GM20431 (cell line): ENCODE results near the gene TBX1.

Source experiments
- in situ Hi-C: fragments of 300-500 bp; cut with MseI, MboI; formaldehyde crosslinking; loops from one replicate; pipeline ENCODE4 v1.15.0; 2020; ENCODE audit warnings: low sequenced_read_pairs; ENCODE audit not compliant: unreplicated experiment

TBX1 gene

GRCh38 chr22:19762568-19763457 is 2.2 kb downstream of the TBX1 start:
- in situ Hi-C loops: no loop called here

- in situ Hi-C loops: no loop called here
Observed at GRCh38 chr22:19763458-19764298, 3.1 kb downstream of the TBX1 start.

- in situ Hi-C loops: no loop called here
Observed at GRCh38 chr22:19764299-19764593, 3.7 kb downstream of the TBX1 start.

- in situ Hi-C loops: no loop called here
Observed at GRCh38 chr22:19764636-19765476, 4.3 kb downstream of the TBX1 start.

GRCh38 chr22:19765477-19766239 is 5.1 kb downstream of the TBX1 start:
- in situ Hi-C loops: no loop called here

- in situ Hi-C loops: no loop called here
Observed at GRCh38 chr22:19766240-19766510, 5.6 kb downstream of the TBX1 start.

- in situ Hi-C loops: no loop called here
Observed at GRCh38 chr22:19766511-19767426, 6.2 kb downstream of the TBX1 start.

- in situ Hi-C loops: no loop called here
Observed at GRCh38 chr22:19767427-19768341, 7.1 kb downstream of the TBX1 start.

GRCh38 chr22:19769393-19769715 is 8.8 kb downstream of the TBX1 start:
- in situ Hi-C loops: no loop called here

GRCh38 chr22:19770349-19771220 is 10.0 kb downstream of the TBX1 start:
- in situ Hi-C loops: no loop called here

GRCh38 chr22:19772422-19772672 is 11.8 kb downstream of the TBX1 start:
- in situ Hi-C loops: no loop called here

GRCh38 chr22:19772673-19773469 is 12.3 kb downstream of the TBX1 start:
- in situ Hi-C loops: no loop called here

GRCh38 chr22:19773470-19774040 is 13.0 kb downstream of the TBX1 start:
- in situ Hi-C loops: no loop called here

GRCh38 chr22:19774628-19775027 is 14.1 kb downstream of the TBX1 start:
- in situ Hi-C loops: no loop called here

GRCh38 chr22:19775496-19776325 is 15.1 kb downstream of the TBX1 start:
- in situ Hi-C loops: no loop called here
